Smooth muscle cell (in vitro differentiated cells): ENCODE measurements around the gene GP1BB. TPM values are rescaled to one million over a fixed set of nuclear protein-coding genes. Genes with fewer than 3 reads are reported as not detected.

Experiments used
- DNase-seq: peaks from one replicate; lab custom pipeline; 2025; ENCODE audit not compliant: unreplicated experiment; lab: John Stamatoyannopoulos, UW
- H2AFZ ChIP-seq: fragments of 200-600 bp; sonication (generic); 2 replicates; pipeline ENCODE4 v1.6.0; 2016; ENCODE audit warnings: antibody characterized with exemption, low read depth, mild to moderate bottlenecking
- H3F3A ChIP-seq: fragments of 200-600 bp; sonication (generic); 2 replicates; pipeline ENCODE4 v1.6.0; 2017; ENCODE audit warnings: antibody characterized with exemption, low read depth
- H3K27ac ChIP-seq: fragments of 200-600 bp; sonication (generic); 2 replicates; pipeline ENCODE4 v1.5.1; 2016; ENCODE audit warnings: low read depth, mild to moderate bottlenecking
- H3K27me3 ChIP-seq: fragments of 200-600 bp; sonication (generic); 2 replicates; pipeline ENCODE4 v1.6.1; 2016; ENCODE audit warnings: low read depth, mild to moderate bottlenecking
- H3K36me3 ChIP-seq: fragments of 200-600 bp; sonication (generic); 2 replicates; pipeline ENCODE4 v1.5.1; 2016; ENCODE audit warnings: low read depth
- H3K4me1 ChIP-seq: fragments of 200-600 bp; sonication (generic); 2 replicates; pipeline ENCODE4 v1.5.1; 2016; ENCODE audit warnings: low read depth
- H3K4me2 ChIP-seq: fragments of 200-600 bp; sonication (generic); 2 replicates; pipeline ENCODE4 v1.6.0; 2016; ENCODE audit warnings: mild to moderate bottlenecking
- H3K4me3 ChIP-seq: fragments of 200-600 bp; sonication (generic); 2 replicates; pipeline ENCODE4 v1.5.1; 2016; ENCODE audit warnings: mild to moderate bottlenecking
- H3K79me2 ChIP-seq: fragments of 200-600 bp; sonication (generic); 2 replicates; pipeline ENCODE4 v1.6.0; 2016; ENCODE audit warnings: low read depth, mild to moderate bottlenecking
- H3K9ac ChIP-seq: fragments of 200-600 bp; sonication (generic); 2 replicates; pipeline ENCODE4 v1.6.0; 2016; ENCODE audit warnings: low read depth
- H3K9me3 ChIP-seq: fragments of 200-600 bp; sonication (generic); replicated peaks from 2 replicates; pipeline ENCODE4 v1.5.1; 2016; ENCODE audit warnings: low read depth
- H4K20me1 ChIP-seq: fragments of 200-600 bp; sonication (generic); 2 replicates; pipeline ENCODE4 v1.6.0; 2016; ENCODE audit warnings: low read depth
- CTCF ChIP-seq: fragments of 200-600 bp; sonication (generic); IDR thresholded peaks from 2 replicates; pipeline ENCODE4 v1.5.1; 2017; ENCODE audit warnings: borderline replicate concordance, mild to moderate bottlenecking, antibody characterized with exemption; ENCODE audit not compliant: insufficient read depth, poor library complexity, severe bottlenecking
- WGBS: methylation state at CpG from one replicate; pipeline ENCODE4 v1.1.7; 2016; ENCODE audit warnings: low lambda C conversion rate; 5-methylcytosine and 5-hydroxymethylcytosine counted together
- polyA plus RNA-seq: library from polyadenylated mRNA; unstranded; fragments of >200 nt; fragmentation: Nextera tagmentation; extraction: Ambion mirVana; gene quantifications from 2 replicates; pipeline ENCODE4 v1.2.1, GENCODE V29; 2016
- total RNA-seq: library from RNA; depleted of rRNA; stranded (reverse); fragments of >200 nt; gene quantifications from 2 replicates; pipeline ENCODE4 v1.2.3, GENCODE V29; 2014

Gene GP1BB
- total and polyA plus RNA-seq, 2 experiments from 2014 or later: 0.94 to 9.7 TPM

DNA sequence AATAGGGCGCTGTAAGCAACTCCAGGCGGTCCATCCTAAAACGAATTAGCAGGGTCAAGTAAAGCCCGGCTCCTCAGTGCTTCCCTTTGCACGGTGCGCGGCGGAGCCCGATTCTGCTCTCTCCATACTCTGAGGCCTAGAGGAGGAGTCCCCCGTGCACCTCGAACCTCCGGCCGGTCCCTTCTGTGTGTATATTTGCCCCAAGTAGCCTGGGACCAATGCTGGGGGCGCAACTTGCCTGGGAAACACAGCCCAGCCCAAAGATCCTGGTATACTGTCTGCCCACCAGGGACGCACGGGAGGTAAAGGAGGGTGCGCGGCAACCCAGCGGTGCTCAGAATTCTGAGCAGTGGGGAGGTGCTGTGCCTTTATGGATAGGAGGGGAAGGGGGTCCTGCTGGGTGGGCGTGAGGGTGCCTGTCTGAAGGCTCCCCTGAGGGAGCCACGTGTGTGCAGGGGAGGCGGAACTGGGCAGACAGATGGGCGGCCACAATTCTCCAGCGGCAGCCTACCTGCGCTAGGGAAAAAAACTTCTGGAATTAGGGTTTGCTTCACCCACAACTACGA, 32.5 kb downstream of the GP1BB start:
- peaks cover 86% of the 10 kb centered on the region for H3K27me3 ChIP-seq
- no peak overlapping the region for H3K9ac ChIP-seq
- H2AFZ ChIP-seq: no peak overlapping the region

GRCh38 chr22:19756288-19757128, 33.2 kb downstream of the GP1BB start:
- no peaks in the 10 kb centered on the region for H4K20me1 ChIP-seq
- no peak overlapping the region for H3K4me3 ChIP-seq
- 6% methylated on average over 58 of the region's 76 CpGs for WGBS
- H3K27me3 ChIP-seq: peaks cover 92% of the 10 kb centered on the region
- no peak overlapping the region for H2AFZ ChIP-seq
- no peaks in the 10 kb centered on the region for H3F3A ChIP-seq
- H3K79me2 ChIP-seq: no peaks in the 10 kb centered on the region
- no peak for DNase-seq
- no peaks in the 10 kb centered on the region for H3K36me3 ChIP-seq
- peaks cover 11% of the 10 kb centered on the region for H3K4me1 ChIP-seq
- H3K9ac ChIP-seq: no peak overlapping the region
- H3K27ac ChIP-seq: no peak overlapping the region
- no peaks in the 10 kb centered on the region for H3K9me3 ChIP-seq
- TF ChIP-seq CTCF: peak; percentile 38
- H3K4me2 ChIP-seq: peak overlapping the region; percentile 26

More for the DNA sequence above, 32.5 kb downstream of the GP1BB start:
- peaks cover 13% of the 10 kb centered on the region for H3K4me1 ChIP-seq
- no peak overlapping the region for H3K27ac ChIP-seq
- H3K9me3 ChIP-seq: no peaks in the 10 kb centered on the region
- no peaks in the 10 kb centered on the region for H3K79me2 ChIP-seq
- H4K20me1 ChIP-seq: no peaks in the 10 kb centered on the region
- TF ChIP-seq CTCF: no peak
- no peak overlapping the region for H3K4me2 ChIP-seq
- 9% methylated on average over 21 of the region's 26 CpGs for WGBS
- no peak for DNase-seq
- no peaks in the 10 kb centered on the region for H3K36me3 ChIP-seq
- no peak overlapping the region for H3K4me3 ChIP-seq
- H3F3A ChIP-seq: no peaks in the 10 kb centered on the region

DNA sequence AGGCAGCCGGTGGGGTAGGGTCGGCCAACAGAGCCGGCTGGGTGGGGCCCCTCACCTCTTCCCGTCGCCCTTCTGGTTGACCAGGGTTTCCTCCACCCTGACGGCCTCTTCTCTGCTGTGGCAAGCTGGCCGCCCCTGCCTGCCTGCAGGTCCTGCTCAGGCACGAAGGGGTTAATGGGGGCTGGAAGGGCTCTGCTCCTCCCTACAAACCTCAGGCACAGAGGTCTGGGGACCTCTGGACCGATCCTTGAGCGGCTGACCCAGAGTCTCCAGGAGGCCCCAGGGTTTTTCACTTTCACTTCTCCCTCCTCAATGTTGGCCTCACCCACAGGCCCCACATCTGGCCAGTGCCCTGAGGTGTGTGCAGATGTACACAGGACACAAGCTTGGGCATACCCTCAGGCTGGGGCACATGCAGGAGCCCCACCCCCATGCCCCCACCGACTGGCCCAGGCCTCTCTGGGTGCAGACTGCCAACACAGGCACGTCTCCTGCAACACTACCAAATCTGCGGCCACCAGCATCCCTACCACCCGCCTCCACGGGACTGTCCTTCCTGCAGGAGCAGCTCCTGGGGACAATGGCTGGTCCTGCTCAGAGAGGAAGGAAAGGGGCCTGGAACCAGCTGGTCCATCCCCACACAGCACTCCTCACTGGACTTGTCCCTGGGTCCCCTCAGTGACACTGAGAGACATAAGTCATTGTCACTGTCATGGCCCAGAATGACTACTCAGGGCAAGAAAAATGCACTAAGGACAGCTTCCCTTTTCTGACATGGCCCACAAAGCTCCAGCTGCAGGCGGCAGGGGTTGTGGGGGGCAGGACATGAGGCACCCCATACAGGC, 34.0 kb downstream of the GP1BB start:
- no peaks in the 10 kb centered on the region for H3F3A ChIP-seq
- 29% methylated on average over 16 of the region's 16 CpGs for WGBS
- H3K79me2 ChIP-seq: no peaks in the 10 kb centered on the region
- TF ChIP-seq CTCF: no peak
- H2AFZ ChIP-seq: no peak overlapping the region
- peaks cover 94% of the 10 kb centered on the region for H3K27me3 ChIP-seq
- H3K9ac ChIP-seq: no peak overlapping the region
- no peaks in the 10 kb centered on the region for H3K9me3 ChIP-seq
- no peak for DNase-seq
- H3K4me3 ChIP-seq: no peak overlapping the region
- no peak overlapping the region for H3K27ac ChIP-seq
- H3K4me1 ChIP-seq: peaks cover 13% of the 10 kb centered on the region
- no peaks in the 10 kb centered on the region for H4K20me1 ChIP-seq
- peak overlapping the region; percentile 26 for H3K4me2 ChIP-seq
- no peaks in the 10 kb centered on the region for H3K36me3 ChIP-seq
